IPS-11a (cell line): ENCODE measurements around the gene SUPT3H.
"Not testable (repeated sequence)": the region's sequence is repeated elsewhere in the genome, so short reads cannot be mapped to it uniquely, and the experiment has no call there.

ENCODE experiments used
- H3K4me3 ChIP-seq: one replicate; pipeline ENCODE4 v1.5.1; 2013; ENCODE audit warnings: low read depth, low read length, control low read depth

The SUPT3H gene

GRCh38 chr6:45185403-45186251 lies 192.1 kb downstream of the SUPT3H start:
- H3K4me3 ChIP-seq, result no peak overlapping the region

GRCh38 chr6:45184937-45185336 lies 192.8 kb downstream of the SUPT3H start:
- no peak overlapping the region for H3K4me3 ChIP-seq

- H3K4me3 ChIP-seq, result no peak overlapping the region
Observed at GRCh38 chr6:45184040-45184439, 193.7 kb downstream of the SUPT3H start.

- H3K4me3 ChIP-seq, result not testable (repeated sequence)
Observed at GRCh38 chr6:45176373-45176772, 201.4 kb downstream of the SUPT3H start.

GRCh38 chr6:45175272-45175671 lies 202.5 kb downstream of the SUPT3H start:
- H3K4me3 ChIP-seq, result no peak overlapping the region

GRCh38 chr6:45174045-45174444 lies 203.7 kb downstream of the SUPT3H start:
- H3K4me3 ChIP-seq, result no peak overlapping the region

GRCh38 chr6:45171380-45171779 lies 206.4 kb downstream of the SUPT3H start:
- H3K4me3 ChIP-seq, result no peak overlapping the region

- no peak overlapping the region for H3K4me3 ChIP-seq
Observed at GRCh38 chr6:45170309-45170708, 207.4 kb downstream of the SUPT3H start.

GRCh38 chr6:45169815-45170214 lies 207.9 kb downstream of the SUPT3H start:
- H3K4me3 ChIP-seq, result no peak overlapping the region

GRCh38 chr6:45163952-45164766 lies 213.6 kb downstream of the SUPT3H start:
- no peak overlapping the region for H3K4me3 ChIP-seq

GRCh38 chr6:45160305-45160704 lies 217.4 kb downstream of the SUPT3H start:
- H3K4me3 ChIP-seq, result no peak overlapping the region

- H3K4me3 ChIP-seq, result no peak overlapping the region
Observed at GRCh38 chr6:45156075-45156474, 221.7 kb downstream of the SUPT3H start.

- H3K4me3 ChIP-seq, result no peak overlapping the region
Observed at GRCh38 chr6:45155341-45155894, 222.3 kb downstream of the SUPT3H start.

- no peak overlapping the region for H3K4me3 ChIP-seq
Observed at GRCh38 chr6:45154679-45155078, 223.1 kb downstream of the SUPT3H start.

GRCh38 chr6:45148711-45149341 lies 228.9 kb downstream of the SUPT3H start:
- H3K4me3 ChIP-seq, result no peak overlapping the region

- no peak overlapping the region for H3K4me3 ChIP-seq
Observed at GRCh38 chr6:45148278-45148677, 229.5 kb downstream of the SUPT3H start.

GRCh38 chr6:45145658-45146057 lies 232.1 kb downstream of the SUPT3H start:
- H3K4me3 ChIP-seq, result not testable (repeated sequence)

GRCh38 chr6:45138765-45139164 lies 239.0 kb downstream of the SUPT3H start:
- H3K4me3 ChIP-seq, result no peak overlapping the region

- H3K4me3 ChIP-seq, result no peak overlapping the region
Observed at GRCh38 chr6:45136495-45136894, 241.2 kb downstream of the SUPT3H start.

- no peak overlapping the region for H3K4me3 ChIP-seq
Observed at GRCh38 chr6:45132658-45133294, 245.0 kb downstream of the SUPT3H start.

- H3K4me3 ChIP-seq, result no peak overlapping the region
Observed at GRCh38 chr6:45132059-45132458, 245.7 kb downstream of the SUPT3H start.
